KBM-7 (cell line): ENCODE results near the gene ACSS2.
"Not testable (repeated sequence)": the region's sequence is repeated elsewhere in the genome, so short reads cannot be mapped to it uniquely, and the experiment has no call there.

ENCODE experiments used
- DNase-seq: peaks from one replicate; pipeline ENCODE4 v3.0.0-alpha.2; 2015
- in situ Hi-C: fragments of 300-500 bp; cut with MboI; formaldehyde crosslinking; loops from 2 replicates; pipeline ENCODE4 v1.14.3; 2020; ENCODE audit warnings: low sequenced_read_pairs, low pct_unique_long_range_greater_than_20kb, mixed read lengths

ACSS2 gene

GRCh38 chr20:34871966-34872621 lies 4.3 kb upstream of the ACSS2 start:
- DNase-seq = no peak
- in situ Hi-C loops = no loop called here

GRCh38 chr20:34872622-34873224 lies 3.7 kb upstream of the ACSS2 start, which contains the start of gene GGT7:
Gene GGT7, minus strand, starts transcription at chr20:34872856. Its CDS starts 41 bp downstream, at chr20:34872815.
- peak; percentile 70 for DNase-seq
- in situ Hi-C loops = no loop called here

- DNase-seq = no peak
- in situ Hi-C loops = no loop called here
Observed at GRCh38 chr20:34873583-34874093, 2.8 kb upstream of the ACSS2 start.

GRCh38 chr20:34874094-34874654 lies 2.2 kb upstream of the ACSS2 start:
- DNase-seq = peak; percentile 93
- in situ Hi-C loops = no loop called here

GRCh38 chr20:34875642-34876405 lies 588 bp upstream of the ACSS2 start:
- DNase-seq = peak; percentile 98
- in situ Hi-C loops = no loop called here

- in situ Hi-C loops = no loop called here
- DNase-seq = no peak
Observed at GRCh38 chr20:34880215-34880850, 3.9 kb downstream of the ACSS2 start.

GRCh38 chr20:34880971-34881370 lies 4.6 kb downstream of the ACSS2 start:
- DNase-seq, in situ Hi-C loops: not testable (repeated sequence)

- in situ Hi-C loops = no loop called here
- DNase-seq = no peak
Observed at GRCh38 chr20:34881689-34882088, 5.3 kb downstream of the ACSS2 start.

- in situ Hi-C loops = no loop called here
- DNase-seq = no peak
Observed at GRCh38 chr20:34883087-34883688, 6.8 kb downstream of the ACSS2 start.

- DNase-seq = no peak
- in situ Hi-C loops = no loop called here
Observed at GRCh38 chr20:34883809-34884208, 7.4 kb downstream of the ACSS2 start.

- no peak for DNase-seq
- in situ Hi-C loops = no loop called here
Observed at GRCh38 chr20:34884260-34884659, 7.8 kb downstream of the ACSS2 start.

- DNase-seq = no peak
- in situ Hi-C loops = no loop called here
Observed at GRCh38 chr20:34886122-34886521, 9.7 kb downstream of the ACSS2 start.

- DNase-seq = no peak
- in situ Hi-C loops = no loop called here
Observed at GRCh38 chr20:34887023-34887422, 10.6 kb downstream of the ACSS2 start.

- in situ Hi-C loops = no loop called here
- DNase-seq = peak; percentile 31
Observed at GRCh38 chr20:34888468-34888867, 12.1 kb downstream of the ACSS2 start.

- DNase-seq = peak; percentile 24
- in situ Hi-C loops = no loop called here
Observed at GRCh38 chr20:34891166-34892062, 15.0 kb downstream of the ACSS2 start.

- DNase-seq = no peak
- in situ Hi-C loops = no loop called here
Observed at GRCh38 chr20:34892671-34893070, 16.3 kb downstream of the ACSS2 start.

GRCh38 chr20:34894723-34895122 lies 18.3 kb downstream of the ACSS2 start:
- no peak for DNase-seq
- in situ Hi-C loops = no loop called here

GRCh38 chr20:34895465-34895864 lies 19.1 kb downstream of the ACSS2 start:
- in situ Hi-C loops = no loop called here
- DNase-seq = no peak
